Measurements from ENCODE around the gene ANKH. TPM values are rescaled to one million over a fixed set of nuclear protein-coding genes. Genes with fewer than 3 reads are reported as not detected.

Gene ANKH
- total and polyA plus RNA-seq, 4 donors = 10.8 to 46.7 (median 17.2) TPM

DNA sequence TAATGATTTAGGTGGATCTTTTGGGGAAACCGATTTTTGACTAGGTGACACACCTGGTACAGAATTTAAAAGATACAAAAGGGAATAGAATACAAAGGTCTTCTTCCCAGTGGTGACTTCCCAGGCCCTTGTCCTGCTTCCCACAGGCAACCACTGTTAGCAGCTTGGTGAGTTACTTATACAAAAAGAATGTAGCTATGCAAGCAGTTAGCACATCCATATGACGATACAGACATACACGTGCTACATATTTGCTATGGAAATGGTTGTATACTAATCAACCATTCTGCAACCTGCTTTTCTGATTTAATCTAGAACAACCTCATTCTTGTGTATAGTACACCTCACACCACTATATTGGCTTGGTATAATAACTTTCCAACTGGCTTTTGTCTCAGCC lies 156.1 kb downstream of the ANKH start:
- Histone ChIP-seq H3K9me3 (ENCODE audit: control insufficient read depth in 4 of 4, insufficient read depth in 3 of 4, low read length in 3 of 4) (no peaks in the 10 kb centered on the region), H3K27me3 (ENCODE audit: control insufficient read depth in 3 of 3, insufficient read depth in 3 of 3, low read length in 2 of 3) (no peaks in the 10 kb centered on the region), H3K27ac (ENCODE audit: low read depth in 1 of 2, low read length in 1 of 2) (no peak overlapping the region), H3K4me1 (ENCODE audit: control insufficient read depth in 5 of 5, insufficient read depth in 5 of 5, low read length in 5 of 5) (no peaks in the 10 kb centered on the region), H3K9ac (ENCODE audit: insufficient read depth in 1 of 2, low read length in 2 of 2) (no peak overlapping the region), H3K36me3 (ENCODE audit: control insufficient read depth in 4 of 4, insufficient read depth in 4 of 4, low read length in 4 of 4) (peaks cover 3 to 42% (median 17%) of the 10 kb centered on the region in 4 donors), H3K4me3 (no peak overlapping the region)
- TF ChIP-seq CTCF (IDR thresholded peaks at IDR 0.05; ENCODE audit: control extremely low read depth, extremely low read depth) = no peak
- no peak for DNase-seq
- no peak for ATAC-seq (ENCODE audit: insufficient read depth, low FRiP score)
- WGBS, 2 donors = 98 to 100% methylated on average over 3 of the region's 3 CpGs

- Histone ChIP-seq H3K9me3 (ENCODE audit: control insufficient read depth in 4 of 4, insufficient read depth in 3 of 4, low read length in 3 of 4) (no peaks in the 10 kb centered on the region), H3K27me3 (ENCODE audit: control insufficient read depth in 3 of 3, insufficient read depth in 3 of 3, low read length in 2 of 3) (no peaks in the 10 kb centered on the region), H3K27ac (ENCODE audit: low read depth in 1 of 2, low read length in 1 of 2) (no peak overlapping the region), H3K9ac (ENCODE audit: insufficient read depth in 1 of 2, low read length in 2 of 2) (no peak overlapping the region), H3K4me1 (ENCODE audit: control insufficient read depth in 5 of 5, insufficient read depth in 5 of 5, low read length in 5 of 5) (no peaks in the 10 kb centered on the region), H3K4me3 (no peak overlapping the region), H3K36me3 (ENCODE audit: control insufficient read depth in 4 of 4, insufficient read depth in 4 of 4, low read length in 4 of 4) (peaks cover 6 to 44% (median 19%) of the 10 kb centered on the region in 4 donors)
- ATAC-seq (ENCODE audit: insufficient read depth, low FRiP score) (no peak), DNase-seq (no peak)
- no peak for TF ChIP-seq CTCF (IDR thresholded peaks at IDR 0.05; ENCODE audit: control extremely low read depth, extremely low read depth)
- 98% methylated on average over 6 of the region's 6 CpGs for WGBS, 2 donors
Observed at GRCh38 chr5:14714706-14715105, 156.9 kb downstream of the ANKH start.

GRCh38 chr5:14713476-14714390 lies 157.8 kb downstream of the ANKH start:
- Histone ChIP-seq H3K4me3 (no peak overlapping the region), H3K36me3 (ENCODE audit: control insufficient read depth in 4 of 4, insufficient read depth in 4 of 4, low read length in 4 of 4) (peaks cover 6 to 46% (median 21%) of the 10 kb centered on the region in 4 donors), H3K9me3 (ENCODE audit: control insufficient read depth in 4 of 4, insufficient read depth in 3 of 4, low read length in 3 of 4) (no peaks in the 10 kb centered on the region), H3K27me3 (ENCODE audit: control insufficient read depth in 3 of 3, insufficient read depth in 3 of 3, low read length in 2 of 3) (no peaks in the 10 kb centered on the region), H3K9ac (ENCODE audit: insufficient read depth in 1 of 2, low read length in 2 of 2) (no peak overlapping the region), H3K27ac (ENCODE audit: low read depth in 1 of 2, low read length in 1 of 2) (no peak overlapping the region), H3K4me1 (ENCODE audit: control insufficient read depth in 5 of 5, insufficient read depth in 5 of 5, low read length in 5 of 5) (no peaks in the 10 kb centered on the region)
- DNase-seq (no peak), ATAC-seq (ENCODE audit: insufficient read depth, low FRiP score) (no peak)
- 87 to 92% methylated on average over 23 of the region's 23 CpGs for WGBS, 2 donors
- no peak for TF ChIP-seq CTCF (IDR thresholded peaks at IDR 0.05; ENCODE audit: control extremely low read depth, extremely low read depth)
